ENCODE measurements around the gene ELMO1.

ELMO1 gene

GRCh38 chr7:37180828-37181549, 267.7 kb downstream of the ELMO1 start:
- no peak for DNase-seq (ENCODE audit: extremely low spot score)
- TF ChIP-seq SP1 (IDR thresholded peaks at IDR 0.05), result no peak
- no peak for TF ChIP-seq L3MBTL2 (conservative IDR thresholded peaks at IDR 0.05)
- TF ChIP-seq ARNT (IDR thresholded peaks at IDR 0.05), result no peak
- no peak for TF ChIP-seq CTBP1 (IDR thresholded peaks at IDR 0.05; ENCODE audit: borderline replicate concordance)
- TF ChIP-seq TARDBP (IDR thresholded peaks at IDR 0.05), result no peak
- TF ChIP-seq FOXA1 (IDR thresholded peaks at IDR 0.05), result no peak
- no peak for TF ChIP-seq PKNOX1 (IDR thresholded peaks at IDR 0.05)
- TF ChIP-seq ZNF384 (IDR thresholded peaks at IDR 0.05), result no peak
- no peak for TF ChIP-seq HDGF (IDR thresholded peaks at IDR 0.05; ENCODE audit: borderline replicate concordance)
- no peak for TF ChIP-seq FOXM1 (IDR thresholded peaks at IDR 0.05; ENCODE audit: borderline replicate concordance)
- TF ChIP-seq SUZ12 (IDR thresholded peaks at IDR 0.05), result no peak
- TF ChIP-seq ELF4 (IDR thresholded peaks at IDR 0.05), result no peak
- TF ChIP-seq NFRKB (IDR thresholded peaks at IDR 0.05), result no peak
- TF ChIP-seq BHLHE40 (IDR thresholded peaks at IDR 0.05; ENCODE audit: borderline replicate concordance), result no peak
- ChIA-PET CTCF (interaction anchor here (0.7 to 2.6 kb wide), 8 partner anchors 18 to 739 kb away, joined by 4 to 35 read pairs (median 6); no protein-coding TSS in a partner anchor), POLR2A (no interaction called here)

GRCh38 chr7:37176079-37176478, 272.6 kb downstream of the ELMO1 start:
- CTCF ChIA-PET, result no interaction called here
- POLR2A ChIA-PET, result no interaction called here
- no peak for TF ChIP-seq NFRKB (IDR thresholded peaks at IDR 0.05)
- no peak for TF ChIP-seq BHLHE40 (IDR thresholded peaks at IDR 0.05; ENCODE audit: borderline replicate concordance)
- TF ChIP-seq CTBP1 (IDR thresholded peaks at IDR 0.05; ENCODE audit: borderline replicate concordance), result no peak
- TF ChIP-seq ARNT (IDR thresholded peaks at IDR 0.05), result no peak
- no peak for TF ChIP-seq FOXA1 (IDR thresholded peaks at IDR 0.05)
- TF ChIP-seq FOXM1 (IDR thresholded peaks at IDR 0.05; ENCODE audit: borderline replicate concordance), result no peak
- DNase-seq (ENCODE audit: extremely low spot score), result no peak

- POLR2A ChIA-PET, result no interaction called here
- DNase-seq (ENCODE audit: extremely low spot score), result no peak
- CTCF ChIA-PET, result interaction anchor here (0.7 kb wide), 1 partner anchor 24 kb away, joined by 3 read pairs; no protein-coding TSS in a partner anchor
- TF ChIP-seq PKNOX1 (IDR thresholded peaks at IDR 0.05), result no peak
- TF ChIP-seq TARDBP (IDR thresholded peaks at IDR 0.05), result no peak
- no peak for TF ChIP-seq LEF1 (IDR thresholded peaks at IDR 0.05; ENCODE audit: borderline replicate concordance)
- TF ChIP-seq FOXK2 (IDR thresholded peaks at IDR 0.05), result no peak
- no peak for TF ChIP-seq SUZ12 (IDR thresholded peaks at IDR 0.05)
- no peak for TF ChIP-seq HDGF (IDR thresholded peaks at IDR 0.05; ENCODE audit: borderline replicate concordance)
- TF ChIP-seq L3MBTL2 (conservative IDR thresholded peaks at IDR 0.05), result no peak
- no peak for TF ChIP-seq FOXA1 (IDR thresholded peaks at IDR 0.05)
- no peak for TF ChIP-seq ELF4 (IDR thresholded peaks at IDR 0.05)
- no peak for TF ChIP-seq ARNT (IDR thresholded peaks at IDR 0.05)
- no peak for TF ChIP-seq SP1 (IDR thresholded peaks at IDR 0.05)
These were observed 274.2 kb downstream of the ELMO1 start for GRCh38 chr7:37174460-37174859.

- ChIA-PET CTCF (no interaction called here), POLR2A (no interaction called here)
- DNase-seq (ENCODE audit: extremely low spot score), result no peak
- no peak for TF ChIP-seq LEF1 (IDR thresholded peaks at IDR 0.05; ENCODE audit: borderline replicate concordance)
- no peak for TF ChIP-seq BHLHE40 (IDR thresholded peaks at IDR 0.05; ENCODE audit: borderline replicate concordance)
- no peak for TF ChIP-seq FOXK2 (IDR thresholded peaks at IDR 0.05)
- no peak for TF ChIP-seq SP1 (IDR thresholded peaks at IDR 0.05)
- no peak for TF ChIP-seq FOXM1 (IDR thresholded peaks at IDR 0.05; ENCODE audit: borderline replicate concordance)
- TF ChIP-seq ZNF384 (IDR thresholded peaks at IDR 0.05), result no peak
- no peak for TF ChIP-seq NFRKB (IDR thresholded peaks at IDR 0.05)
- no peak for TF ChIP-seq ELF4 (IDR thresholded peaks at IDR 0.05)
- TF ChIP-seq ARNT (IDR thresholded peaks at IDR 0.05), result no peak
- TF ChIP-seq FOXA1 (IDR thresholded peaks at IDR 0.05), result no peak
- no peak for TF ChIP-seq L3MBTL2 (conservative IDR thresholded peaks at IDR 0.05)
- no peak for TF ChIP-seq HDGF (IDR thresholded peaks at IDR 0.05; ENCODE audit: borderline replicate concordance)
- TF ChIP-seq TARDBP (IDR thresholded peaks at IDR 0.05), result no peak
- TF ChIP-seq SUZ12 (IDR thresholded peaks at IDR 0.05), result no peak
- TF ChIP-seq PKNOX1 (IDR thresholded peaks at IDR 0.05), result no peak
These were observed 275.0 kb downstream of the ELMO1 start for GRCh38 chr7:37173670-37174069.

- TF ChIP-seq ZNF384 (IDR thresholded peaks at IDR 0.05) (no peak), ELF4 (IDR thresholded peaks at IDR 0.05) (no peak), LEF1 (IDR thresholded peaks at IDR 0.05; ENCODE audit: borderline replicate concordance) (no peak), FOXM1 (IDR thresholded peaks at IDR 0.05; ENCODE audit: borderline replicate concordance) (no peak), HDGF (IDR thresholded peaks at IDR 0.05; ENCODE audit: borderline replicate concordance) (no peak), L3MBTL2 (conservative IDR thresholded peaks at IDR 0.05) (no peak), ARNT (IDR thresholded peaks at IDR 0.05) (no peak), FOXK2 (IDR thresholded peaks at IDR 0.05) (no peak), FOXA1 (IDR thresholded peaks at IDR 0.05) (no peak), SUZ12 (IDR thresholded peaks at IDR 0.05) (no peak), NFRKB (IDR thresholded peaks at IDR 0.05) (no peak), BHLHE40 (IDR thresholded peaks at IDR 0.05; ENCODE audit: borderline replicate concordance) (no peak), CTBP1 (IDR thresholded peaks at IDR 0.05; ENCODE audit: borderline replicate concordance) (no peak), SP1 (IDR thresholded peaks at IDR 0.05) (no peak), PKNOX1 (IDR thresholded peaks at IDR 0.05) (no peak), TARDBP (IDR thresholded peaks at IDR 0.05) (no peak)
- ChIA-PET CTCF (no interaction called here), POLR2A (no interaction called here)
- DNase-seq (ENCODE audit: extremely low spot score), result no peak
These were observed 286.6 kb downstream of the ELMO1 start for GRCh38 chr7:37162106-37162505.
